ENCODE measurements around the gene KASH5. TPM values are rescaled to one million over a fixed set of nuclear protein-coding genes. Genes with fewer than 3 reads are reported as not detected.
"Not testable (repeated sequence)": the region's sequence is repeated elsewhere in the genome, so short reads cannot be mapped to it uniquely, and the experiment has no call there.

Gene KASH5
- total RNA-seq, 1 experiment from 2014 or later: not detected

GRCh38 chr19:49362048-49362928 is 25.8 kb upstream of the KASH5 start, which contains the start of gene TEAD2:
Gene TEAD2 (minus strand): TSS chr19:49362416. CDS start chr19:49360075, 2,341 bp downstream.
- peak; percentile 42 for DNase-seq (ENCODE audit: low spot score)

- DNase-seq (ENCODE audit: low spot score): peak; percentile 39
Measured at GRCh38 chr19:49362929-49363267, 25.2 kb upstream of the KASH5 start.

- DNase-seq (ENCODE audit: low spot score): peak; percentile 99
Measured at GRCh38 chr19:49363268-49364082, 24.6 kb upstream of the KASH5 start, which contains the start of gene DKKL1. Gene DKKL1 (plus strand): TSS chr19:49363877. CDS start chr19:49363999, 122 bp downstream.

GRCh38 chr19:49364083-49364737 is 23.8 kb upstream of the KASH5 start:
- DNase-seq (ENCODE audit: low spot score): no peak

- DNase-seq (ENCODE audit: low spot score): no peak
Measured at GRCh38 chr19:49366110-49366509, 21.9 kb upstream of the KASH5 start.

GRCh38 chr19:49368711-49369358 is 19.2 kb upstream of the KASH5 start:
- no peak for DNase-seq (ENCODE audit: low spot score)

- DNase-seq (ENCODE audit: low spot score): no peak
Measured at GRCh38 chr19:49371184-49371583, 16.9 kb upstream of the KASH5 start.

GRCh38 chr19:49373174-49373573 is 14.9 kb upstream of the KASH5 start:
- DNase-seq (ENCODE audit: low spot score): not testable (repeated sequence)

GRCh38 chr19:49374665-49375434 is 13.2 kb upstream of the KASH5 start:
- DNase-seq (ENCODE audit: low spot score): no peak

GRCh38 chr19:49378512-49378911 is 9.5 kb upstream of the KASH5 start:
- DNase-seq (ENCODE audit: low spot score): no peak

GRCh38 chr19:49380391-49380790 is 7.7 kb upstream of the KASH5 start:
- DNase-seq (ENCODE audit: low spot score): no peak

- no peak for DNase-seq (ENCODE audit: low spot score)
Measured at GRCh38 chr19:49382639-49383038, 5.4 kb upstream of the KASH5 start.

GRCh38 chr19:49383599-49383998 is 4.5 kb upstream of the KASH5 start:
- DNase-seq (ENCODE audit: low spot score): no peak

GRCh38 chr19:49389406-49389805 is 1.4 kb downstream of the KASH5 start:
- no peak for DNase-seq (ENCODE audit: low spot score)

- DNase-seq (ENCODE audit: low spot score): no peak
Measured at GRCh38 chr19:49390131-49390928, 2.3 kb downstream of the KASH5 start.

- DNase-seq (ENCODE audit: low spot score): no peak
Measured at GRCh38 chr19:49390929-49391359, 2.9 kb downstream of the KASH5 start.

GRCh38 chr19:49391581-49392399 is 3.7 kb downstream of the KASH5 start:
- peak; percentile 80 for DNase-seq (ENCODE audit: low spot score)

GRCh38 chr19:49393881-49394280 is 5.8 kb downstream of the KASH5 start:
- no peak for DNase-seq (ENCODE audit: low spot score)

All from H4 (cell line).